ENCODE results near the gene ENTPD1.
"Not testable (repeated sequence)": the region's sequence is repeated elsewhere in the genome, so short reads cannot be mapped to it uniquely, and the experiment has no call there.

Gene ENTPD1, protein sequence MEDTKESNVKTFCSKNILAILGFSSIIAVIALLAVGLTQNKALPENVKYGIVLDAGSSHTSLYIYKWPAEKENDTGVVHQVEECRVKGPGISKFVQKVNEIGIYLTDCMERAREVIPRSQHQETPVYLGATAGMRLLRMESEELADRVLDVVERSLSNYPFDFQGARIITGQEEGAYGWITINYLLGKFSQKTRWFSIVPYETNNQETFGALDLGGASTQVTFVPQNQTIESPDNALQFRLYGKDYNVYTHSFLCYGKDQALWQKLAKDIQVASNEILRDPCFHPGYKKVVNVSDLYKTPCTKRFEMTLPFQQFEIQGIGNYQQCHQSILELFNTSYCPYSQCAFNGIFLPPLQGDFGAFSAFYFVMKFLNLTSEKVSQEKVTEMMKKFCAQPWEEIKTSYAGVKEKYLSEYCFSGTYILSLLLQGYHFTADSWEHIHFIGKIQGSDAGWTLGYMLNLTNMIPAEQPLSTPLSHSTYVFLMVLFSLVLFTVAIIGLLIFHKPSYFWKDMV

DNA sequence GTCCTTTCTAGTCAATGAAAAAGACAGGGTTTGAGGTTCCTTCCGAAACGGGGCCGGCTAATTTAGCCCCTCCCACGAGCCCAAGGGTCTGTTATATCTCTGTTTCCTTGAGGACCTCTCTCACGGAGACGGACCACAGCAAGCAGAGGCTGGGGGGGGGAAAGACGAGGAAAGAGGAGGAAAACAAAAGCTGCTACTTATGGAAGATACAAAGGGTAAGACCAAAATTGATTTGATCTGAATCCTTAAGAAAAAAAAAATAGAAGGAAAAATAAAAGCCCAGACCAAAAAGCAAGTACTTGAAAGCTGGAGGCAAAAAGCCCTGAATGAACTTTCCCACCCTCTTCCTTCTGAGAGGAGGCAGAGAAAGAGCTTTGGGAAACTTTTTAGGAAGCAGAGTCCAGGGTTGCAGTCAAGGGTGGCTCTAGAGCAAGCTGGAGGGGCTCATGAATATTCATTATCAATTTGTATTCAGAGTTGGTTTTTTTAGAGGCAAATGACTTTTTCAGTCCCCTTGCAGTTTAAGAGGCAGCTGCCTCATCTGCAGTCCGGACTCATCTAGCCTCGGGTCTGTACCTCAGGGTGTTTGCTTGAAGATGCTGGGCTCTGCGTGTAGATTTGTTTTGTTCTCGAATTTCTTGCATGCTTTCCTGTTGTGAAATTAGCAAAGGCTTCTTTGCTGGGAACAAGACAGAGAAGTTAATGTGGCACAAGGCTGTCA is at the start of gene ENTPD1:
TSS of gene ENTPD1 (plus strand) at position 123 of the 721 bp plus-strand sequence. CDS start at position 200, 77 bp downstream.
- no peak for DNase-seq (ENCODE audit: low spot score)
- no peak for FAIRE-seq

DNA sequence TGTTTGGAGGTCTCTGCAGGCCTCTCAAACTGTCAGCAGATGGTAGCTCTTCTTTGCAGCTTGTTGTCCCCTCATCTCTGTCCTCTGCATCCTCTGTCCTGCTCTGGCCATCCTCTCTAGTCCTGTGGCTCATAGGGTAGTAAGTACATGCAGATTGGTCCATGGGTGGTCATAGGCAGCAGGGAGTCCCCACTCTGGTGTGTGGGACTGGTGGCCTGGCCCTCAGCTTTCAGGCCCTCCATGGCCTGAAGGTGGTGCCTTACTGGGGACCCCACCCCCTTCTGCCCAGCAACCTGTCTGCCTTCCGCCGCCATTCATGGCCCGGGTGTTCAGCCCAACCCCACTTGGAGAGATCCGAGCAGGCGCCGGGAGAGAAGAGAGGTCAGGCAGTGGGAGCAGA is 49.4 kb upstream of the ENTPD1 start:
- FAIRE-seq (no peak), DNase-seq (ENCODE audit: low spot score) (no peak)

GRCh38 chr10:95706990-95707389 is 49.0 kb upstream of the ENTPD1 start:
- no peak for DNase-seq (ENCODE audit: low spot score)
- FAIRE-seq, result no peak

GRCh38 chr10:95711492-95711891 is 44.5 kb upstream of the ENTPD1 start:
- DNase-seq (ENCODE audit: low spot score) (no peak), FAIRE-seq (no peak)

DNA sequence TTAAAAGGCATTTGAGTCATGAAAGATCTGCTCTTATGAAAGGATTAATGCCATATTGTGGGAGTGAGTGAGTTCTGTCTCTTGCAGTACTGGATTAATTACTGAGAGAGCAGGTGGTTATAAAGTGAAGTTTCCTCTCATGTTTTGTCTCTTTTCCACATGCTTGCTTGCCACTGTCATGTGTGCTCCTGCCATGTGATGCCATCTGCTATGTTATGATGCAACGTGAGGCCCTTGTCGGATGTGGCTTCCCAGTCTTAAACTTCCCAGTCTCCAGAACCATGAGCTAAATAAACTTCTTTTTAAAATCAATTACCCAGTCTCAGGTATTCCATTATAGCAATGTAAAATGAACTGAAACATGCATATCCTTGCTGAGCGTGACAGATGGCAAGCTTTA is 39.5 kb upstream of the ENTPD1 start:
- FAIRE-seq (no peak), DNase-seq (ENCODE audit: low spot score) (no peak)

DNA sequence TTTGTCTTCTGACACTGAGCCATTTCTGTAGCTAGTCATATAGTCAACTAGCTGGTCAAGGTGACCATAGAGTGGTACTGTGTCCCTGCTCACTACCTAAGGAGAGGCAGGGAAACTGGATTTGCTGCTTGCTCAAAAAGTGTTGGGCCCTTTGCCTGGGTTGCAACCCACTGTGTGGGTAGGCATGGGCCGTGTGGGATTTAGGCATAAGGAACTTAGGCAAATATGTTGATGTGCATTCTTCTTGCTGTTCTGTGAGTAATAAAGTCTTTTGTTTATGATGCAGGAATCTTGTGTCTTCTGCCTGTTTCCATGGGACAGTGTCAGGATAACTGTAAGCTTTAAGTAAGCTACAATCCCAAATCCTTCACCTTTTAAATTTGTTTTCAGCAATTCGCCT is 39.1 kb upstream of the ENTPD1 start:
- no peak for FAIRE-seq

DNA sequence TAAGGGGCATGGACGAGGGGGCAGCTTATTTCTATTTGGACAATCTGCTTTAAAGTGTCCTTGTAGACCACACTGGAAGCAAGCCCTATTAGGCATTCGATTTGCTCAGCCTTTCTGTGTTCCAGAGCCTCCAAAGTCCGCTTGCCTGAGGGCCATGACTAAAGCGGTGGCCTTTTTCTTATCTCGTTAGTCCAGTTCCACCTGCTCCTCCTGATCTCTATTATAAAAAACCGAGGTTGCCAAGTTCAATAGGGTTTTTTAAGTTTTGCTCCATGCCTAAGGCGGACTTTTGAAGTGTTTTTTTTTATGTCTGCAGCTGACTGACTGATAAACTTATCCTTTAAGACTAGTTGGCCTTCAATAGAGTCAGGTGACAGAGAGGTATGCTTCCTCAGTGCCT is 35.2 kb upstream of the ENTPD1 start:
- DNase-seq (ENCODE audit: low spot score); FAIRE-seq: not testable (repeated sequence)

More for the DNA sequence above, 39.1 kb upstream of the ENTPD1 start:
- DNase-seq (ENCODE audit: low spot score), result no peak

- not testable (repeated sequence) for DNase-seq (ENCODE audit: low spot score); FAIRE-seq
Observed at GRCh38 chr10:95722496-95722895, 33.5 kb upstream of the ENTPD1 start.

DNA sequence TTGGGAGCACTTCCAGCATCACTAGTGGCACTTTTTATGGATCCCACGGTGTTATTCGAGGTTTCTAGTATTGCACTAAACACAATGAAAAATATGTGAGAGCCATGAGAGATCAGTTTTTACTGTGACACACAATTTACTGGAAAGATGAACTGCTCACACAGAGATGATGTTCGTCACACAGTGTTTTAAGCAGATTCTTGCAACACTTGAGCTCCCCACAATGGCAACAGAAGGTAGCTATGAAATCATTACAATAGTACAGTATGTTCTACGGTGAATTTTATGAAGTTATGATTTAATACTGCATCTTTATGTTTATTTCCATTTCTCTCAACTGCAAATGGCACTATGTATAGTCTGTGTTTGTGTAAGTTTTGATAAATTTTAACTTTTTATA is 27.4 kb upstream of the ENTPD1 start:
- FAIRE-seq (no peak), DNase-seq (ENCODE audit: low spot score) (no peak)

- no peak for FAIRE-seq
- DNase-seq (ENCODE audit: low spot score), result no peak
Observed at GRCh38 chr10:95729323-95730055, 26.5 kb upstream of the ENTPD1 start.

DNA sequence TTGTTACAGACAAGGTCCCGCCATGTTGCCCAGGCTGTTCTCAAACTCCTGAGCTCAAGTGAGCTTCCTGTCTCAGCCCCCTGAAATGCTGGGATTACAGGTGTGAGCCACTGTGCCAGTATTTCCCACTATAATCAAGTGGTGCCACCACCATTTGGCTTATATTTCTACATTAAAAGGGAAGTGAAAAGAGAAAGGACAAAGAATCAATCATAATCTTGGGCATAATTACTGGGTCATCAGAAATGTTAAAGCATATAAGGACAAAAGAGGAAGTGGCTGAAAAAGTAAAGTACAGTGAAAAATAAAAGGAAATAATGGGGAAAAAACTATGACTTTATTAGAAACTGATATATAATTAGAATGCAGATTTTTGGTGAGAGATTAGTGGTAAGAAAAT is 25.7 kb upstream of the ENTPD1 start:
- FAIRE-seq, result no peak
- DNase-seq (ENCODE audit: low spot score), result no peak

DNA sequence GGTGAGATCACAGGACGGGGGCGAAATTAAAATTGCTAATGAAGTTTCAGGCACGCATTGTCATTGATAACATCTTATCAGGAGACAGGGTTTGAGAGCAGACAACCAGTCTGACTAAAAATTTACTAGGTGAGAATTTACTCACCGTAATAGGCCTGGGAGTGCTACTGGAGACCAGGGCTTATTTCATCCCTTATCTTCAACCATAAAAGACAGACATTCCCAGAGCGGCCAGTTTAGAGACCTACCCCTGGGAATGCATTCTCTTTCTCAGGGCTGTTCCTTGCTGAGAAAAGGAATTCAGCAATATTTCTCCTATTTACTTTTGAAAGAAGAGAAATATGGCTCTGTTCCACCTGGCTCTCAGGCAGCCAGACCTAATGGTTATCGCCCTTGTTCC is 23.1 kb upstream of the ENTPD1 start:
- DNase-seq (ENCODE audit: low spot score); FAIRE-seq: not testable (repeated sequence)

GRCh38 chr10:95739056-95739455 is 16.9 kb upstream of the ENTPD1 start:
- FAIRE-seq, result no peak

GRCh38 chr10:95741807-95742467 is 14.0 kb upstream of the ENTPD1 start:
- FAIRE-seq (no peak), DNase-seq (ENCODE audit: low spot score) (no peak)

More at GRCh38 chr10:95739056-95739455, 16.9 kb upstream of the ENTPD1 start:
- DNase-seq (ENCODE audit: low spot score), result no peak

- FAIRE-seq, result no peak
- no peak for DNase-seq (ENCODE audit: low spot score)
Observed at GRCh38 chr10:95742485-95742884, 13.5 kb upstream of the ENTPD1 start.

GRCh38 chr10:95742962-95743535 is 12.9 kb upstream of the ENTPD1 start:
- DNase-seq (ENCODE audit: low spot score), result no peak
- no peak for FAIRE-seq

DNA sequence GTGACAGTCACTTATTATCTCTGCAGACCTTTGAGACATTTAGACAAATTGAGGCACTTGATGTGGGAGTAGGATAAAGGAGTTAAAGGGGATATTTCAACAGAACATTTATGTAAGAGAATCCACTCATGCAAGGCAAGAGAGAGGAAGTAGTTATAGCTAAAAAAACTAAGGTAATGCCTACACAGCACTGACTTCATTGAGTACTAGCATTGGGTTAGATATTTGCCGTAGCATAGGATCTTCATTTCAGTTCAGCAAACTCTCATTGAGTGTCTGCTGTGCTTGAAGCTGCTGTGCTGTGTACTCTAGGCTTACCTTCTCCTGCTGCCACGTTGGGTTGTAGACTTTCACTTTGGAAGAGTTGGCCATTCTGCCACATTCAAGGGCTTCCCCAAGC is 10.5 kb upstream of the ENTPD1 start:
- DNase-seq (ENCODE audit: low spot score) (no peak), FAIRE-seq (no peak)

GRCh38 chr10:95748349-95748748 is 7.6 kb upstream of the ENTPD1 start:
- DNase-seq (ENCODE audit: low spot score), result no peak
- no peak for FAIRE-seq

DNA sequence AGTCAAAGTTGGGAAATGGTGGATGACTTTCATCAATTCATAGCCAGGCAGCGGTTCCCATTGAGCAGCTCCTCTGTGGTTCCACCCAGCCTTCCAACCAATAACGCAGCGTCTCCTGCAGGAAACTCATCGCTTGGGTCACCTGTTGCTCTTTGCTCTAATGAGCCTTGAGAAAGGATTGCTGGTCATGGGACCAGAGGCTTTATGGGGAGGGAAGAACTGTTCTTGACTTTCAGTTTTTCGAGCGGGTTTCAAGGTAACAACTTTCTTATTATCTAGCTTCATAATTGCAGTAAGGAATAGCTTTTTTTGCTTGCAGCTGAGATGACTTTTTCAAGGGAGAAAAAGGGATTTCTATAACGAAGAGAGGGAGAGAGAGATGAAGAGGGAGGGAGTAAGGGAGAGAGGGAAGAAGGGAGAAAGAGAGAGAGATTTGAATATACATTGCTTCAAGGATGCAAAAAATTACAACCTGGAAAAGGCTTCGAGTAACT is 405 bp upstream of the ENTPD1 start:
- FAIRE-seq, result no peak
- peak; percentile 20 for DNase-seq (ENCODE audit: low spot score)

GRCh38 chr10:95756809-95757684 is 1.1 kb downstream of the ENTPD1 start:
- FAIRE-seq (no peak), DNase-seq (ENCODE audit: low spot score) (no peak)
